T follicular helper cell (primary cell): ENCODE data around the gene TMEM163.

Experiments
- DNase-seq: peaks from one replicate; pipeline ENCODE4 v3.0.0-alpha.2; 2020; ENCODE audit warnings: low read depth

TMEM163 gene

GRCh38 chr2:134436706-134437105, 282.1 kb downstream of the TMEM163 start:
- no peak for DNase-seq

- no peak for DNase-seq
Measured at GRCh38 chr2:134435936-134436335, 282.9 kb downstream of the TMEM163 start.

- no peak for DNase-seq
Measured at GRCh38 chr2:134435505-134435904, 283.3 kb downstream of the TMEM163 start.

GRCh38 chr2:134433979-134434378, 284.8 kb downstream of the TMEM163 start:
- DNase-seq: no peak

GRCh38 chr2:134433469-134433868, 285.3 kb downstream of the TMEM163 start:
- DNase-seq: no peak

- no peak for DNase-seq
Measured at GRCh38 chr2:134432435-134432883, 286.3 kb downstream of the TMEM163 start.

DNA sequence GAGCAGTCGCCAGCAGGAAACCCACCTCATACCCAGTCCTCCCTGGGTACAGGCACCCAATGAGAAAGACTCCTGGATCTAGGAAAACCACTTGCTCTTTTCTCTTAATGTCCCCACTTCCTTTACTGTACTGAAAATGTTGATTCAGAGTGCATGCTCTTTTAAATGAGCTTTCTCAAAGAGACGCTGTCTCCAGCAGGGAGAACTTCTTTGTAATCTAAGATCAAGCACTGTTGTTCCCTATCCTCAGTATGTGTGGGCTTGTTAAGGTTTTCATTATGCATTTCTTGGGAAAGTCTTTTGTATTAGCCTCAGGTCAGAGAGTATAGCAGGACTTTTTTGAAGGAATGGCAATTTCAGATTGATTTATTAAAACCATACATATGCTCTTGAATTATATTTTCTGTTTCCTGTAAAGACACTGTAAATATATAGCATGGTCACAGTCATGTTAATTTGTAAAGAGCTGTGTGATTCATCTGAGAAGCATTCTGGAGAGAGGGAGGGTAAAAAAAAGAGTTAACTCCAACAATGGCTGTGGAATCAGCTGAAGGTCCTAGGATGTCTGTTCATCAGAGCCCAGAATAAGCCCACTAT, 286.9 kb downstream of the TMEM163 start:
- no peak for DNase-seq

DNA sequence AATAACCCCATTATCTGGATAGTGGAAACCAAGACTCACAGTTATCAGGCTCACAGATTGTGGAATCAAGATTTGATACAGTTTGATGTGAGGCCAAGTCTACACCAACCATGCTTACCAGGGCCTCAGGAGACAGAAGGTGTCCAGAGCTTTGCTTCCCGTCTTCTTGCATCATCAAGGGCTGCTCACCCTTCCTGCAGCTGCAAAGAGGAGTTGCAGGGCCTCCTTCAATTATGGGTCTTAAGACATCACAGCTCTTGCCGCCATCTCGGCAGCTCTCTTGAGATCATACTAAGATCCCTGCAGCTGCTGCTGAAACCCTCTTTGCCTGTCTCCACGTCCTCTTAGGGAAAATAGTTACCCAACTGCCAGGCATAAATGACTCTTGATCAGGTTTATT, 288.9 kb downstream of the TMEM163 start:
- DNase-seq: no peak

- no peak for DNase-seq
Measured at GRCh38 chr2:134426721-134427120, 292.1 kb downstream of the TMEM163 start.

- no peak for DNase-seq
Measured at GRCh38 chr2:134425724-134426496, 292.9 kb downstream of the TMEM163 start.

- DNase-seq: no peak
Measured at GRCh38 chr2:134421556-134422328, 297.1 kb downstream of the TMEM163 start.

- DNase-seq: no peak
Measured at GRCh38 chr2:134420920-134421319, 297.9 kb downstream of the TMEM163 start.

DNA sequence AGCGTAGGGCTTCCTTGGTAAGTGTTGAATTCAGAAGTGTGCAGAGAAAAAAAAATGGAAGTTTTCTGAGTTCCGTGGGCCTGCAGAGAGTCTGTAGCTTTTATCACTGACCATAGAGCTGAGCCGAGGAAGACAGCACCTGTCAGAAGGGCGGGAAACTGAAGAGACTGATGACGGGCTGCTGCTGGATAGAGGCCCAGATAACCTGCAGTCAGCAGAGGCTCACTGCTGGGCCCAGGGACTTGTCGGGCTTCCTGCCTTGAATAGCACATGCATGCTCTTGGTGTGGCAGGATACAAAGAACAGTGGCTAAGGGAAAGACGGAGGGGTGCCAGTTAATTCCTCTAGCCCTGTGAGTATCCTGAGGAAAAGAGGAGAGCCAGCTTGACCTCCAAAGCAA, 298.5 kb downstream of the TMEM163 start:
- no peak for DNase-seq

DNA sequence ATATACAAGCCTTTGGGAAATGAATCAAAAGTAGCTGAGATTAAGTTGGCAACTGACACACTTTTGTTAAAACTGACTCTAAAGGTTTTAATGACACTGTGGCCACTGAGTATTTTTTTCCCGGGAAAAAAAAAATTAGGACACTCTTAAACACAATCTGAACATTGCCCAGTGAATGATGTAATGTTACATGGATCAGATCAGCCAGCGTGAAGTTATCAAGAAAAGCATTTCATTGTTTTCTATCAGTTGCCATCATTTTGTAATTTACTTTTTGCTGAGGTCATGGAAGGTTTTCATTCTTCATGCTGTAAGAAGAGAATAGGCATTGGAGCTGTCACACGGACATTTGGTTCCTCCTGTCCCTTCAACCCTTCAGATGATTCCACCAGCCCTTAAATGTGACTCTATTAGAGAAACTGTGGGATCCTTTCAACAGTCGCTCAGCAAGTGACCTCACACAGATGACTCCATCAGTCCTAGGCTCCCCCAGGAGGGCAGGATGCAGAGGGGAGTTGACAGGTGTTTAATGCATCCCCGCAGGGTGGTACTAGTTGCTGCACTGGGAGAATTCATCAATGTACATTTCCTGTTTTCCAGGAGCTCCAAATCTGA, 300.7 kb downstream of the TMEM163 start:
- no peak for DNase-seq

- no peak for DNase-seq
Measured at GRCh38 chr2:134416637-134417036, 302.2 kb downstream of the TMEM163 start.

DNA sequence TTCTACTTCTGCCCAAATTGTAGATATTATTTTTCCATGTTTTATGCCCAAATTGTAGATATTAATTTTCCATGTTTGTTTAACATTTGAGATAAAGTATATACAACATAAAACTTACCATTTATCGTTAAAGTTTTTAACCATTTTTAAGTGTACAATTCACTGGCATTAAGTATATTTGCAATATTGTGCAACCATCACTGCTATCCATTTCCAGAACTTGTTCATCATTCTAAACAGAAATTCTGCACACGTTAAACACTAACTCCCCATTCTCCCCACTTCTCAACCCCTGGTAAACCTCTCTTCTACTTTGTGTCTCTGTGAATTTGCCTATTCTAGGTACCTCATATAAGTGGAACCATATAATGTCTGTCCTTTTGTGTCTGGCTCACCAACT, 302.8 kb downstream of the TMEM163 start:
- DNase-seq: no peak

GRCh38 chr2:134413912-134414311, 304.9 kb downstream of the TMEM163 start:
- DNase-seq: no peak

GRCh38 chr2:134413430-134413829, 305.4 kb downstream of the TMEM163 start:
- DNase-seq: no peak

- no peak for DNase-seq
Measured at GRCh38 chr2:134412639-134412999, 306.2 kb downstream of the TMEM163 start.

GRCh38 chr2:134411828-134412638, 306.8 kb downstream of the TMEM163 start:
- peak; percentile 50 for DNase-seq

DNA sequence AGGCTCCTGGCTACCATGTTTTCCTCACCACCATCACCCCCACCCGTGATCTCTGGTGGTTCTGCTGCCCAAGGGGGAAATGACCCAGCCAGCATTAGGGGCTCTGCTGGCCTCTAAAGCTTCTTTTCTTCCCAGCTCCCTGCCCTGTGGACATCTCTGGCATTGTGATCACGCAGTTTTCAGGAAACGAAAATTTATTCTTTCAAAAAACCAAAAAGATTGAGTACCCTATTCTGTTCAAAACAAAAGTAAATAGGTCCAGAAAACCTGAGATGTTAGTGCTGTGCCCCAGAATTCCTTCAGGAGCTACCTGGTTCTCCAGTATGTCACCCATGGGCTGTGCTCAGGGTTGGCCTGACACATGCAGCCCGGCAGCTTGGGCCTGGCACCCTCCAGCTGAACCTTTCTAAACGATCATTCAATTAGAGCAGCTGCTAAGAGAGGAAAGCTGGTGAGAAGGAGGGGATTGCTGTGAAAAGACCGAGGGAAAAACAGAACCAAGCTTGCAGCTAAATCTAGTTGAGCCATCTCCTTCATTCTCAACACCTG, 307.4 kb downstream of the TMEM163 start:
- DNase-seq: no peak
